OCI-LY7 (cell line): ENCODE measurements around the gene PPRC1. TPM values are rescaled to one million over a fixed set of nuclear protein-coding genes. Genes with fewer than 3 reads are reported as not detected.

Experiments used
- BruUV-seq: library from RNA; stranded (reverse); fragments of 400-500 nt; replicated peaks from 2 replicates; lab custom pipeline; 2021; lab: Mats Ljungman, UMichigan
- CTCF ChIA-PET: fragments of 300-600 bp; sonication (Branson Sonifier 250); formaldehyde crosslinking; loops from one replicate; lab custom pipeline; 2022; ENCODE audit warnings: antibody characterized with exemption; ENCODE audit not compliant: unreplicated experiment; lab: Charles Lee
- POLR2A ChIA-PET: fragments of 300-600 bp; sonication (Branson Sonifier 250); formaldehyde crosslinking; loops from one replicate; lab custom pipeline; 2022; ENCODE audit warnings: antibody characterized with exemption; lab: Charles Lee
- DNase-seq: peaks from one replicate; pipeline ENCODE4 v3.0.0-alpha.2; 2015; ENCODE audit warnings: low spot score
- H2AFZ ChIP-seq: fragments of 200-600 bp; sonication (generic), shearing (Covaris generic); 2 replicates; pipeline ENCODE4 v1.6.1; 2014; ENCODE audit warnings: mild to moderate bottlenecking, antibody characterized with exemption, low read length, moderate library complexity
- H3K27ac ChIP-seq: fragments of 200-600 bp; sonication (generic); 2 replicates; pipeline ENCODE4 v1.5.1; 2014; ENCODE audit warnings: mixed run types, low read depth, mild to moderate bottlenecking, moderate library complexity, low read length, inconsistent platforms; ENCODE audit not compliant: poor library complexity, severe bottlenecking
- H3K36me3 ChIP-seq: fragments of 200-600 bp; sonication (generic); 2 replicates; pipeline ENCODE4 v1.6.1; 2014; ENCODE audit warnings: mild to moderate bottlenecking, antibody characterized with exemption, low read length, moderate library complexity, mixed read lengths; ENCODE audit not compliant: insufficient read depth
- H3K4me1 ChIP-seq: fragments of 200-600 bp; sonication (generic); 2 replicates; pipeline ENCODE4 v1.5.1; 2014; ENCODE audit warnings: mild to moderate bottlenecking, low read length; ENCODE audit not compliant: insufficient read depth, poor library complexity, severe bottlenecking
- H3K4me2 ChIP-seq: fragments of 200-600 bp; sonication (generic); 2 replicates; pipeline ENCODE4 v1.6.1; 2014; ENCODE audit warnings: mild to moderate bottlenecking, low read length
- H3K4me3 ChIP-seq: fragments of 200-600 bp; sonication (generic); 2 replicates; pipeline ENCODE4 v1.5.1; 2014; ENCODE audit warnings: mild to moderate bottlenecking, low read depth, low read length; ENCODE audit not compliant: poor library complexity, severe bottlenecking
- H3K79me2 ChIP-seq: fragments of 200-600 bp; sonication (generic); 2 replicates; pipeline ENCODE4 v1.6.1; 2016; ENCODE audit warnings: low read depth, mild to moderate bottlenecking, low read length, moderate library complexity, mixed read lengths; ENCODE audit not compliant: insufficient read depth
- H3K9me2 ChIP-seq: fragments of 200-600 bp; sonication (generic); 2 replicates; pipeline ENCODE4 v1.6.1; 2016; ENCODE audit warnings: mild to moderate bottlenecking, low read length, mixed read lengths; ENCODE audit not compliant: insufficient read depth
- H3K9me3 ChIP-seq: fragments of 200-600 bp; sonication (generic); 2 replicates; pipeline ENCODE4 v1.6.1; 2014; ENCODE audit warnings: mild to moderate bottlenecking, mixed run types, low read length, mixed read lengths
- H4K20me1 ChIP-seq: fragments of 200-600 bp; sonication (generic); 2 replicates; pipeline ENCODE4 v1.6.1; 2014; ENCODE audit warnings: mild to moderate bottlenecking, antibody characterized with exemption, low read length, moderate library complexity, mixed read lengths; ENCODE audit not compliant: insufficient read depth
- CTCF ChIP-seq: fragments of 200-600 bp; sonication (generic); conservative IDR thresholded peaks from 2 replicates; pipeline ENCODE4 v1.5.1; 2014; ENCODE audit warnings: mild to moderate bottlenecking, antibody characterized with exemption, low read length, moderate library complexity, mixed read lengths
- EZH2phosphoT487 ChIP-seq: fragments of 200-600 bp; sonication (generic); IDR thresholded peaks from 2 replicates; pipeline ENCODE4 v1.6.1; 2018; ENCODE audit warnings: low read depth, borderline replicate concordance, mild to moderate bottlenecking, mixed run types, antibody characterized with exemption, low read length, moderate library complexity, mixed read lengths
- intact Hi-C: fragments of 100-400 bp; cut with micrococcal nuclease; formaldehyde crosslinking; loops from one replicate; pipeline ENCODE4 v1.10.0; 2022; ENCODE audit not compliant: unreplicated experiment
- total RNA-seq, 2 experiments: library from RNA; depleted of rRNA in 1 of 2; stranded (reverse); fragments of >200 nt in 1 of 2; shearing (Covaris generic) in 1 of 2; gene quantifications; 2 replicates each; pipeline ENCODE4 v1.2.3, GENCODE V29; 2014 to 2022

Gene PPRC1
- total RNA-seq, 2 experiments from 2014 or later, result 47.1 to 77.2 TPM

- H3K9me2 ChIP-seq, result no peaks in the 10 kb centered on the region
- H3K36me3 ChIP-seq, result peaks cover 74% of the 10 kb centered on the region
- no peak overlapping the region for H2AFZ ChIP-seq
- H3K4me3 ChIP-seq, result no peak overlapping the region
- H3K27ac ChIP-seq, result no peak overlapping the region
- DNase-seq, result no peak
- H3K9me3 ChIP-seq, result no peaks in the 10 kb centered on the region
- intact Hi-C loops, result no loop called here
- H3K4me1 ChIP-seq, result no peaks in the 10 kb centered on the region
- no peaks in the 10 kb centered on the region; the same call in 1 of the 2 replicates for H4K20me1 ChIP-seq
- H3K4me2 ChIP-seq, result no peak overlapping the region
- TSS peak; percentile 67 for BruUV-seq
- TF ChIP-seq EZH2phosphoT487, result no peak
- TF ChIP-seq CTCF, result no peak
- ChIA-PET CTCF (no interaction called here), POLR2A (no interaction called here)
- H3K79me2 ChIP-seq, result peaks cover 7% of the 10 kb centered on the region; the same call in 1 of the 2 replicates
Observed at GRCh38 chr10:102163342-102163989, 30.6 kb downstream of the PPRC1 start.

GRCh38 chr10:102167861-102168260 is 35.0 kb downstream of the PPRC1 start:
- intact Hi-C loops, result loop anchor here (5.0 kb wide), 2 partner anchors 184 to 229 kb away; partner anchors contain the start of gene NFKB2
- Histone ChIP-seq H3K36me3 (peaks cover 34% of the 10 kb centered on the region), H3K9me3 (no peaks in the 10 kb centered on the region), H3K4me2 (no peak overlapping the region), H2AFZ (no peak overlapping the region), H3K4me1 (peaks cover 3% of the 10 kb centered on the region), H3K27ac (no peak overlapping the region), H3K4me3 (no peak overlapping the region), H3K79me2 (no peaks in the 10 kb centered on the region), H4K20me1 (no peaks in the 10 kb centered on the region; the same call in 1 of the 2 replicates), H3K9me2 (no peaks in the 10 kb centered on the region)
- ChIA-PET POLR2A (interaction anchor here (1.5 kb wide), 1 partner anchor 40 kb away, joined by 3 read pairs; no protein-coding TSS in a partner anchor), CTCF (no interaction called here)
- BruUV-seq, result no TSS peak
- no peak for TF ChIP-seq EZH2phosphoT487
- TF ChIP-seq CTCF, result no peak
- no peak for DNase-seq

- no peak for DNase-seq
- intact Hi-C loops, result no loop called here
- Histone ChIP-seq H3K36me3 (peaks cover 15% of the 10 kb centered on the region), H3K4me3 (no peak overlapping the region), H3K4me2 (no peak overlapping the region), H3K9me2 (no peaks in the 10 kb centered on the region), H3K4me1 (peaks cover 3% of the 10 kb centered on the region), H3K9me3 (no peaks in the 10 kb centered on the region), H3K79me2 (no peaks in the 10 kb centered on the region), H2AFZ (no peak overlapping the region), H3K27ac (no peak overlapping the region), H4K20me1 (no peaks in the 10 kb centered on the region)
- no TSS peak for BruUV-seq
- TF ChIP-seq EZH2phosphoT487 (no peak), CTCF (no peak)
- ChIA-PET CTCF (interaction anchor here (0.5 to 0.6 kb wide), 2 partner anchors 252 to 261 kb away, joined by 3 read pairs; no protein-coding TSS in a partner anchor), POLR2A (no interaction called here)
Observed at GRCh38 chr10:102170602-102171001, 37.8 kb downstream of the PPRC1 start.
